GM10248 (cell line): Measurements from ENCODE around the gene REEP3.

ENCODE experiments used
- CTCF ChIA-PET: fragments of 300-600 bp; sonication (Branson Sonifier 250); formaldehyde crosslinking; extraction: SDS; loops from one replicate; lab custom pipeline; 2021; ENCODE audit warnings: antibody characterized with exemption; lab: Yijun Ruan, JAX
- POLR2A ChIA-PET: fragments of 350-650 bp; sonication (Branson Sonifier 250); formaldehyde crosslinking; extraction: SDS; loops from one replicate; lab custom pipeline; 2020; ENCODE audit warnings: antibody characterized with exemption; lab: Yijun Ruan, JAX
- DNase-seq: peaks from one replicate; pipeline ENCODE4 v3.0.0; 2012; ENCODE audit errors: extremely low spot score
- CTCF ChIP-seq: IDR thresholded peaks from 2 replicates; pipeline ENCODE4 v1.5.1; 2012; ENCODE audit warnings: mild to moderate bottlenecking, low read depth; ENCODE audit errors: extremely low read depth, missing control alignments, control extremely low read depth

Gene REEP3

DNA sequence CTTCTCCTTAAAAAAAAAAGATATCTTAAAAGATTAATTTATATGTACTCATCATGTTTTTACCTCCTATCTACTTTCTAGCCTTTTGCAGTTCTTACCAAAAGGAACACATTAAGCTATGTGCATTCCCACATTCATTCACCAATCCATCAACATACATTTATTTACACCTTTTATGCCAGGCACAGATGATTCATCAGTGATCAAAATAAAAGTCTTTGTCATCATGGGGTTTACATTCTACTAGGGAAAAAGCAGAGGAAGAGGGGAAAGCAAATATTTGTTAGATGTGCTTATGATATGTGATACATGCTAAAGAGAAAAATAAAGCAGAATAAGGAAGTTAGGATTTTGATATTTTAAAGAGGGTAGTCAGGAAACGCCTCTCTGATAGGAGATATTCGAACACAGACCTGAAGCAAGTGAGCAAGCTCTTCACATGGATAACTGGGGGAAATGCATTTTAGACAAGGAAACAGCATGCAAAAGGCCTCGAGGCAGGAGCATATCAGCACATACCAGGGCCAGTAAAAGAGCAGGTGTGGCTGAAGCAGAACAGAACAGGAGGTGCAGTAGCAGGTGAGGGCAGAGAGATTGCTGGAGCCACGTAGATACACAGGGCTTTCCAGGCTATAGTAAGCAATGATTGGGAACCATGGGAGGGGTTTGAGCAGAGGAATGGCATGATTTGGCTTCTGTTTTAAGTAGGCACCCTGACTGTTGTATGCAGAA is 67.4 kb downstream of the REEP3 start:
- CTCF ChIA-PET = interaction anchor here (1.0 to 2.0 kb wide), 3 partner anchors 15 to 132 kb away, joined by 3 to 5 read pairs (median 4); no protein-coding TSS in a partner anchor
- no peak for TF ChIP-seq CTCF
- POLR2A ChIA-PET = no interaction called here
- no peak for DNase-seq

DNA sequence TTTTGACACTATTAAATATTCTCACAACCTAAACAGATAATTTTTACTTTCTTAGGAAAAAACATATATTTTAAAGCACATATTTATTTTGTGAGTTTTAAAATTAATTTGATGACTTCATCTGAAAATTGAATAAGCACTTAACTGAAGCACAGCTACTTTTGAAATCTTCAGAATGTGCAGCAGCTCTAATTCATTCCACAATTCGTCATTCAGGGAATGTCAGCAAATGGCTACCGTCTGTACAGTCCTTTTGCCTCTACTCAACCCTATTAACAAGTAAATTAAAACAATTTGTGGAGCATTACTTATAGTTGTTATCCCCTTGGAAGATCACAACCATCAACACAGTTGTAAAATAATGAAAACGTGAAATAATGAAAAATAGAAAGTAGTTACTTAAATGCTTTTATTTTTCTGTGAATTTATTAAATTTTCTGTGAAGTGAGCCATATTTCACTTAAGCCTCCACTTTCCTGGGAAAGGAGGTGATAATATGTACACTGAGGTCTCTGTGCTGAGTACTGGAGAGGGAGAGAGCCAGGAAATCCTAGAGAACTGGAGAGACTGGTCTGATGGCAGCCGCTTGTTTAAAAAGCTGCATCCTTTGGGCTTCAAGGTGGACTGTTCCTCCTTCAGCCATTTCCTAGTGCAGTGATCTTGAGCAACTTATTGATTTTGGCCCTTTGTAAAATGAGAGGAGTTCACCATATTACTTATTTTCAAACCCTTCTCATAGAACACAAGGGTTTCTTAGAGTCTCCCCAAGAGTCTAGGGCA is 70.6 kb downstream of the REEP3 start:
- POLR2A ChIA-PET = no interaction called here
- TF ChIP-seq CTCF = no peak
- CTCF ChIA-PET = interaction anchor here (1.0 kb wide), 1 partner anchor 25 kb away, joined by 3 read pairs; no protein-coding TSS in a partner anchor
- no peak for DNase-seq

- no peak for DNase-seq
- ChIA-PET POLR2A (no interaction called here), CTCF (no interaction called here)
- no peak for TF ChIP-seq CTCF
Measured at GRCh38 chr10:63593576-63593975, 72.4 kb downstream of the REEP3 start.

DNA sequence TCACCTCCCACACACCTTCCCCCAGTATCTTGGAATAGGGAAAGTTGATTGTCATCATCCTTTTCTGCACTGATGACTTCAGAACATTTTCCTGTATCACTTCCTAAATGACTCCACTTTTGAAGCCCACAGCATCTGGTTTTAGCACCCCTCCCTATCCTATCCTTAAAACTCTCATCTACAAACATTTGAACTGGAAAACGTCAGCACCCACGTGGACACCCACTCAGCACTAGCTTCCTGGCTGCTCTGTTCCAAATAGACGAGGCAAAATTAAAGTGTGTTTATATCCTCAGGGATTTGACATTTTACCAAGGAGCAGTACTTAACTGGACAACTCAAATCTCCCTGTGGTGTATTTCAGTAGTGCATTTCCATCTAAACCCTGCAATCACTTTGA is 73.9 kb downstream of the REEP3 start:
- DNase-seq = no peak
- ChIA-PET CTCF (interaction anchor here (1.1 to 1.3 kb wide), 2 partner anchors 9 to 67 kb away, joined by 3 to 4 read pairs; no protein-coding TSS in a partner anchor), POLR2A (no interaction called here)
- no peak for TF ChIP-seq CTCF

DNA sequence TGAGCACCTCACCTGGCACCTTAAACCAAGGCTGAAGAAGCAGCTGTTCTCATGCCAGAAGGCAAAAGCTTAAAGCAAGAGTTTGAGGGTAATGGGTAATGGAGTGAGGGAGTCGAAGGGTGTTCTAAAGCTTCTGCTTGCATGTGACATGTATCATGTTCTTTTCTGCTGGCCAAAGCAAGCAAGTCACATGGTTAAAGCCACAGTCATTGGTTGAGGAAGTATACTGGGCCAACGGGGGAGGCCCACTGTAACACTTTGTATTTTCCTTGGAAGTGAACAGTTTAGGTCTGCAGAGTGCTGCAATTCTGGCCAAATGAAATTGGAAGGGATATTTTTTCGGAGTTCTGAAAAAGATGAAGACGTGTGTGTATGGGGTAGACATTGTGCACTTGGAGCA is 75.7 kb downstream of the REEP3 start:
- POLR2A ChIA-PET = no interaction called here
- no peak for TF ChIP-seq CTCF
- CTCF ChIA-PET = interaction anchor here (1.0 to 1.7 kb wide), 5 partner anchors 8 to 430 kb away, joined by 3 to 4 read pairs (median 4); no protein-coding TSS in a partner anchor
- DNase-seq = no peak

- POLR2A ChIA-PET = no interaction called here
- DNase-seq = no peak
- CTCF ChIA-PET = interaction anchor here (1.2 to 3.0 kb wide), 3 partner anchors 11 to 28 kb away, joined by 3 to 8 read pairs (median 3); no protein-coding TSS in a partner anchor
- TF ChIP-seq CTCF = no peak
Measured at GRCh38 chr10:63600540-63600939, 79.3 kb downstream of the REEP3 start.
